Liver (tissue), 9 donors: ENCODE measurements around the gene REEP3. TPM values are rescaled to one million over a fixed set of nuclear protein-coding genes. Genes with fewer than 3 reads are reported as not detected.
A peak's percentile ranks its signal among the peaks of the same experiment; 100 is the strongest.

Experiments used
- DNase-seq: peaks from one replicate; pipeline ENCODE4 v3.0.0-alpha.2; 2017; ENCODE audit warnings: low spot score
- H3K27ac ChIP-seq, 2 donors: one replicate each; pipeline ENCODE4 v1.7.0; 2013; ENCODE audit warnings: inconsistent platforms in 2 of 2, low read length in 2 of 2, control low read depth in 1 of 2, low read depth in 1 of 2, mild to moderate bottlenecking in 1 of 2
- H3K27me3 ChIP-seq, 4 donors: one replicate each; pipeline versions ENCODE4 v1.6.1 to v1.7.0; 2013; ENCODE audit warnings: low read length in 3 of 4, inconsistent platforms in 1 of 4, mild to moderate bottlenecking in 1 of 4, moderate library complexity in 1 of 4; ENCODE audit not compliant: control insufficient read depth in 4 of 4, insufficient read depth in 4 of 4
- H3K36me3 ChIP-seq, 4 donors: one replicate each; pipeline versions ENCODE4 v1.6.1 to v1.7.0; 2013; ENCODE audit warnings: low read length in 3 of 4, mild to moderate bottlenecking in 3 of 4, low read depth in 1 of 4, moderate library complexity in 1 of 4; ENCODE audit not compliant: control insufficient read depth in 4 of 4, insufficient read depth in 3 of 4
- H3K4me1 ChIP-seq, 4 donors: one replicate each; pipeline versions ENCODE4 v1.6.1 to v1.7.0; 2013; ENCODE audit warnings: low read length in 3 of 4, mild to moderate bottlenecking in 3 of 4, moderate library complexity in 1 of 4; ENCODE audit not compliant: control insufficient read depth in 4 of 4, insufficient read depth in 4 of 4
- H3K4me3 ChIP-seq, 3 donors: one replicate each; pipeline versions ENCODE4 v1.6.1 to v1.7.0; 2013; ENCODE audit warnings: low read length in 3 of 3, control low read depth in 1 of 3, low read depth in 1 of 3, mild to moderate bottlenecking in 1 of 3
- H3K9ac ChIP-seq, 2 donors: one replicate each; pipeline ENCODE4 v1.7.0; 2013; ENCODE audit warnings: low read length in 2 of 2, mild to moderate bottlenecking in 2 of 2, moderate library complexity in 2 of 2, control low read depth in 1 of 2, low read depth in 1 of 2
- H3K9me3 ChIP-seq, 4 donors: one replicate each; pipeline versions ENCODE4 v1.6.1 to v1.7.0; 2013; ENCODE audit warnings: low read length in 3 of 4; ENCODE audit not compliant: control insufficient read depth in 4 of 4
- EGR1 ChIP-seq, 2 donors: IDR thresholded peaks; 2 replicates each; pipeline ENCODE4 v1.6.1; 2016 to 2018; ENCODE audit warnings: antibody characterized with exemption in 2 of 2, low read depth in 2 of 2
- FOXA1 ChIP-seq: IDR thresholded peaks from 2 replicates; pipeline ENCODE4 v1.6.1; 2016; ENCODE audit warnings: antibody characterized with exemption
- FOXA2 ChIP-seq: IDR thresholded peaks from 2 replicates; pipeline ENCODE4 v1.6.1; 2016; ENCODE audit warnings: antibody characterized with exemption
- GABPA ChIP-seq, 2 donors: IDR thresholded peaks in 1 of 2; conservative IDR thresholded peaks in 1 of 2; 2 replicates each; pipeline ENCODE4 v1.6.1; 2016; ENCODE audit warnings: antibody characterized with exemption in 2 of 2, mild to moderate bottlenecking in 1 of 2, moderate library complexity in 1 of 2
- HNF4A ChIP-seq, 2 donors: conservative IDR thresholded peaks; 2 replicates each; pipeline ENCODE4 v1.6.1; 2016; ENCODE audit warnings: antibody characterized with exemption in 2 of 2, mild to moderate bottlenecking in 2 of 2
- HNF4G ChIP-seq: IDR thresholded peaks from 2 replicates; pipeline ENCODE4 v1.6.1; 2016; ENCODE audit warnings: antibody characterized with exemption
- JUND ChIP-seq, 2 donors: IDR thresholded peaks; 2 replicates each; pipeline ENCODE4 v1.6.1; 2016; ENCODE audit warnings: antibody characterized with exemption in 2 of 2
- NR2F2 ChIP-seq: IDR thresholded peaks from 2 replicates; pipeline ENCODE4 v1.6.1; 2016; ENCODE audit warnings: antibody characterized with exemption
- RAD21 ChIP-seq, 2 donors: IDR thresholded peaks; 2 replicates each; pipeline ENCODE4 v1.6.1; 2016; ENCODE audit warnings: antibody characterized with exemption in 2 of 2, mild to moderate bottlenecking in 2 of 2
- RXRA ChIP-seq, 2 donors: IDR thresholded peaks; 2 replicates each; pipeline ENCODE4 v1.6.1; 2017 to 2018; ENCODE audit warnings: antibody characterized with exemption in 2 of 2, mild to moderate bottlenecking in 1 of 2
- SP1 ChIP-seq: IDR thresholded peaks from 2 replicates; pipeline ENCODE4 v1.6.1; 2018; ENCODE audit warnings: antibody characterized with exemption, mild to moderate bottlenecking
- TAF1 ChIP-seq: conservative IDR thresholded peaks from 2 replicates; pipeline ENCODE4 v1.6.1; 2016; ENCODE audit warnings: antibody characterized with exemption, mild to moderate bottlenecking
- YY1 ChIP-seq: IDR thresholded peaks from 2 replicates; pipeline ENCODE4 v1.6.1; 2016; ENCODE audit warnings: antibody characterized with exemption, mild to moderate bottlenecking
- WGBS: extraction: QIAGEN DNeasy Blood & Tissue Kit; methylation state at CpG from one replicate; pipeline ENCODE4 v1.1.7; 2013; 5-methylcytosine and 5-hydroxymethylcytosine counted together
- polyA plus RNA-seq, 2 donors: library from polyadenylated mRNA; stranded (reverse) in 1 of 2; unstranded in 1 of 2; fragments of 200-250 nt in 1 of 2; fragments of >200 nt in 1 of 2; fragmentation: Nextera tagmentation in 1 of 2; extraction: Ambion mirVana in 1 of 2; gene quantifications; one replicate each; pipeline versions ENCODE4 v1.2.1 to v1.2.3, GENCODE V29; 2013 to 2015
- total RNA-seq, 2 donors: library from RNA; depleted of rRNA; stranded (reverse); fragments of >200 nt; gene quantifications; one replicate each; pipeline ENCODE4 v1.2.3, GENCODE V29; 2014
- TF ChIP-seq, protein P1 (sequence below): IDR thresholded peaks from 2 replicates; pipeline ENCODE4 v1.6.1; 2016; ENCODE audit warnings: antibody characterized with exemption
- TF ChIP-seq, protein P2 (sequence below): IDR thresholded peaks from 2 replicates; pipeline ENCODE4 v1.6.1; 2016; ENCODE audit warnings: antibody characterized with exemption
- TF ChIP-seq, protein P3 (sequence below): IDR thresholded peaks from 2 replicates; pipeline ENCODE4 v1.6.1; 2016; ENCODE audit warnings: antibody characterized with exemption, mild to moderate bottlenecking
- TF ChIP-seq, protein P4 (sequence below): IDR thresholded peaks from 2 replicates; pipeline ENCODE4 v1.6.1; 2016; ENCODE audit warnings: antibody characterized with exemption
- TF ChIP-seq, protein P5 (sequence below): fragments of 150-350 bp; IDR thresholded peaks from 2 replicates; pipeline ENCODE4 v1.5.1; 2017; ENCODE audit warnings: improper control_type of control experiment, low read depth, low read length; ENCODE audit not compliant: missing input control
- donor health status: healthy.
- donor health status: healthy.
- donor health status: healthy.
- donor health status: healthy.
- donor health status: healthy.

The REEP3 gene
- total and polyA plus RNA-seq, 4 donors, result 7.9 to 26.9 (median 18.2) TPM

DNA sequence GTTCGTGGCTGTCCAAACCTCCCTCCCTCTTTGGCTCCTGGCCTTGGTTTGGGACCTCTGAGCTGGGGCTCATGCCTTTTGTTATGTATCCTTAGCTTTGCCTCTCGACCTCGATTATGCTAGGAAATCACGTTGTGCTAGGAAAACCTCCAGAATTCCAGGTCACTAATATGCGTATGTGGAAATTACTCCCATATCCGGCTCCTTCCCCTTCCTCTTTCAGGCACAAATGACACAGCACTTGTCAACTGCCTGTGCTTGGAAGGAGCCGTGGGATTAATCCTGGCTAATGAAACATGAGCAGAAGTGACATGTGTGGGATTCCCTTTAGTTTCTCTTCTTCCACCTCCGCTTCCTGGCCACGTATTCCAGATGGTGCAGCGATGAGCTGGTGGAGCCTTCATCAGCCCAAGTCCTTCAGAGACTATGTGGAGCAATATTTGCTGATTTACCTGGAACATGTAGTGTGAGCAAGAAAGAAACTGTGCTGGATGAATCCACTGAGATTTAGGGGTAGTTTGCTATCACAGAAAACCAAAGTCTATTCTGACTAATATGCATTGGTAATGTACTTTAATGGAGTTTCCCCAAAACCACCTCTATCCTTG lies 149.2 kb downstream of the REEP3 start:
- TF ChIP-seq HNF4A (conservative IDR thresholded peaks at IDR 0.05) (no peak), NR2F2 (peak; percentile 74), JUND (IDR thresholded peaks at IDR 0.05) (no peak), RXRA (IDR thresholded peaks at IDR 0.05) (peak in 1 of 2 donors; percentile 29), RAD21 (IDR thresholded peaks at IDR 0.05) (peak; percentile 35 to 51), TAF1 (no peak), SP1 (peak; percentile 46), HNF4G (no peak), FOXA1 (no peak), FOXA2 (no peak), GABPA (IDR thresholded peaks at IDR 0.05 in 1 of 2, conservative IDR thresholded peaks at IDR 0.05 in 1 of 2) (no peak), EGR1 (IDR thresholded peaks at IDR 0.05; ENCODE audit: low read depth in 2 of 2) (no peak), YY1 (peak; percentile 10)
- TF ChIP-seq, protein P1, sequence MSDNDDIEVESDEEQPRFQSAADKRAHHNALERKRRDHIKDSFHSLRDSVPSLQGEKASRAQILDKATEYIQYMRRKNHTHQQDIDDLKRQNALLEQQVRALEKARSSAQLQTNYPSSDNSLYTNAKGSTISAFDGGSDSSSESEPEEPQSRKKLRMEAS, result peak; percentile 34
- TF ChIP-seq, protein P2, sequence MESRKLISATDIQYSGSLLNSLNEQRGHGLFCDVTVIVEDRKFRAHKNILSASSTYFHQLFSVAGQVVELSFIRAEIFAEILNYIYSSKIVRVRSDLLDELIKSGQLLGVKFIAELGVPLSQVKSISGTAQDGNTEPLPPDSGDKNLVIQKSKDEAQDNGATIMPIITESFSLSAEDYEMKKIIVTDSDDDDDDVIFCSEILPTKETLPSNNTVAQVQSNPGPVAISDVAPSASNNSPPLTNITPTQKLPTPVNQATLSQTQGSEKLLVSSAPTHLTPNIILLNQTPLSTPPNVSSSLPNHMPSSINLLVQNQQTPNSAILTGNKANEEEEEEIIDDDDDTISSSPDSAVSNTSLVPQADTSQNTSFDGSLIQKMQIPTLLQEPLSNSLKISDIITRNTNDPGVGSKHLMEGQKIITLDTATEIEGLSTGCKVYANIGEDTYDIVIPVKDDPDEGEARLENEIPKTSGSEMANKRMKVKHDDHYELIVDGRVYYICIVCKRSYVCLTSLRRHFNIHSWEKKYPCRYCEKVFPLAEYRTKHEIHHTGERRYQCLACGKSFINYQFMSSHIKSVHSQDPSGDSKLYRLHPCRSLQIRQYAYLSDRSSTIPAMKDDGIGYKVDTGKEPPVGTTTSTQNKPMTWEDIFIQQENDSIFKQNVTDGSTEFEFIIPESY, result no peak
- TF ChIP-seq, protein P3, sequence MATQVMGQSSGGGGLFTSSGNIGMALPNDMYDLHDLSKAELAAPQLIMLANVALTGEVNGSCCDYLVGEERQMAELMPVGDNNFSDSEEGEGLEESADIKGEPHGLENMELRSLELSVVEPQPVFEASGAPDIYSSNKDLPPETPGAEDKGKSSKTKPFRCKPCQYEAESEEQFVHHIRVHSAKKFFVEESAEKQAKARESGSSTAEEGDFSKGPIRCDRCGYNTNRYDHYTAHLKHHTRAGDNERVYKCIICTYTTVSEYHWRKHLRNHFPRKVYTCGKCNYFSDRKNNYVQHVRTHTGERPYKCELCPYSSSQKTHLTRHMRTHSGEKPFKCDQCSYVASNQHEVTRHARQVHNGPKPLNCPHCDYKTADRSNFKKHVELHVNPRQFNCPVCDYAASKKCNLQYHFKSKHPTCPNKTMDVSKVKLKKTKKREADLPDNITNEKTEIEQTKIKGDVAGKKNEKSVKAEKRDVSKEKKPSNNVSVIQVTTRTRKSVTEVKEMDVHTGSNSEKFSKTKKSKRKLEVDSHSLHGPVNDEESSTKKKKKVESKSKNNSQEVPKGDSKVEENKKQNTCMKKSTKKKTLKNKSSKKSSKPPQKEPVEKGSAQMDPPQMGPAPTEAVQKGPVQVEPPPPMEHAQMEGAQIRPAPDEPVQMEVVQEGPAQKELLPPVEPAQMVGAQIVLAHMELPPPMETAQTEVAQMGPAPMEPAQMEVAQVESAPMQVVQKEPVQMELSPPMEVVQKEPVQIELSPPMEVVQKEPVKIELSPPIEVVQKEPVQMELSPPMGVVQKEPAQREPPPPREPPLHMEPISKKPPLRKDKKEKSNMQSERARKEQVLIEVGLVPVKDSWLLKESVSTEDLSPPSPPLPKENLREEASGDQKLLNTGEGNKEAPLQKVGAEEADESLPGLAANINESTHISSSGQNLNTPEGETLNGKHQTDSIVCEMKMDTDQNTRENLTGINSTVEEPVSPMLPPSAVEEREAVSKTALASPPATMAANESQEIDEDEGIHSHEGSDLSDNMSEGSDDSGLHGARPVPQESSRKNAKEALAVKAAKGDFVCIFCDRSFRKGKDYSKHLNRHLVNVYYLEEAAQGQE, result peak; percentile 87
- TF ChIP-seq, protein P4, sequence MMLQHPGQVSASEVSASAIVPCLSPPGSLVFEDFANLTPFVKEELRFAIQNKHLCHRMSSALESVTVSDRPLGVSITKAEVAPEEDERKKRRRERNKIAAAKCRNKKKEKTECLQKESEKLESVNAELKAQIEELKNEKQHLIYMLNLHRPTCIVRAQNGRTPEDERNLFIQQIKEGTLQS, result no peak
- TF ChIP-seq, protein P5, sequence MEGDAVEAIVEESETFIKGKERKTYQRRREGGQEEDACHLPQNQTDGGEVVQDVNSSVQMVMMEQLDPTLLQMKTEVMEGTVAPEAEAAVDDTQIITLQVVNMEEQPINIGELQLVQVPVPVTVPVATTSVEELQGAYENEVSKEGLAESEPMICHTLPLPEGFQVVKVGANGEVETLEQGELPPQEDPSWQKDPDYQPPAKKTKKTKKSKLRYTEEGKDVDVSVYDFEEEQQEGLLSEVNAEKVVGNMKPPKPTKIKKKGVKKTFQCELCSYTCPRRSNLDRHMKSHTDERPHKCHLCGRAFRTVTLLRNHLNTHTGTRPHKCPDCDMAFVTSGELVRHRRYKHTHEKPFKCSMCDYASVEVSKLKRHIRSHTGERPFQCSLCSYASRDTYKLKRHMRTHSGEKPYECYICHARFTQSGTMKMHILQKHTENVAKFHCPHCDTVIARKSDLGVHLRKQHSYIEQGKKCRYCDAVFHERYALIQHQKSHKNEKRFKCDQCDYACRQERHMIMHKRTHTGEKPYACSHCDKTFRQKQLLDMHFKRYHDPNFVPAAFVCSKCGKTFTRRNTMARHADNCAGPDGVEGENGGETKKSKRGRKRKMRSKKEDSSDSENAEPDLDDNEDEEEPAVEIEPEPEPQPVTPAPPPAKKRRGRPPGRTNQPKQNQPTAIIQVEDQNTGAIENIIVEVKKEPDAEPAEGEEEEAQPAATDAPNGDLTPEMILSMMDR, result no peak
- Histone ChIP-seq H3K9me3 (no peaks in the 10 kb centered on the region), H3K36me3 (no peaks in the 10 kb centered on the region), H3K27ac (peak overlapping the region; percentile 46 to 58), H3K4me3 (no peak overlapping the region), H3K4me1 (peaks cover 1 to 13% (median 5%) of the 10 kb centered on the region in 4 donors), H3K9ac (no peak overlapping the region), H3K27me3 (no peaks in the 10 kb centered on the region)
- DNase-seq, result no peak
- WGBS, result 70% methylated on average over 10 of the region's 10 CpGs
